ENCODE measurements around the gene IL17C.

GRCh38 chr16:88624977-88625576 lies 13.3 kb upstream of the IL17C start:
- no peak for TF ChIP-seq EZH2 (IDR thresholded peaks at IDR 0.05; ENCODE audit: borderline replicate concordance, insufficient read depth, low read depth, low read length, poor library complexity, severe bottlenecking)
- TF ChIP-seq, protein P1, sequence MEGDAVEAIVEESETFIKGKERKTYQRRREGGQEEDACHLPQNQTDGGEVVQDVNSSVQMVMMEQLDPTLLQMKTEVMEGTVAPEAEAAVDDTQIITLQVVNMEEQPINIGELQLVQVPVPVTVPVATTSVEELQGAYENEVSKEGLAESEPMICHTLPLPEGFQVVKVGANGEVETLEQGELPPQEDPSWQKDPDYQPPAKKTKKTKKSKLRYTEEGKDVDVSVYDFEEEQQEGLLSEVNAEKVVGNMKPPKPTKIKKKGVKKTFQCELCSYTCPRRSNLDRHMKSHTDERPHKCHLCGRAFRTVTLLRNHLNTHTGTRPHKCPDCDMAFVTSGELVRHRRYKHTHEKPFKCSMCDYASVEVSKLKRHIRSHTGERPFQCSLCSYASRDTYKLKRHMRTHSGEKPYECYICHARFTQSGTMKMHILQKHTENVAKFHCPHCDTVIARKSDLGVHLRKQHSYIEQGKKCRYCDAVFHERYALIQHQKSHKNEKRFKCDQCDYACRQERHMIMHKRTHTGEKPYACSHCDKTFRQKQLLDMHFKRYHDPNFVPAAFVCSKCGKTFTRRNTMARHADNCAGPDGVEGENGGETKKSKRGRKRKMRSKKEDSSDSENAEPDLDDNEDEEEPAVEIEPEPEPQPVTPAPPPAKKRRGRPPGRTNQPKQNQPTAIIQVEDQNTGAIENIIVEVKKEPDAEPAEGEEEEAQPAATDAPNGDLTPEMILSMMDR (IDR thresholded peaks at IDR 0.05) = no peak

Measured in B cell (primary cell).